NCI-H2196 (cell line): ENCODE data around the gene TPRG1.
A peak's percentile ranks its signal among the peaks of the same experiment; 100 is the strongest.

ENCODE experiments used
- DNase-seq: peaks from one replicate; lab custom pipeline; 2025; ENCODE audit not compliant: unreplicated experiment; lab: John Stamatoyannopoulos, UW

TPRG1 gene, protein sequence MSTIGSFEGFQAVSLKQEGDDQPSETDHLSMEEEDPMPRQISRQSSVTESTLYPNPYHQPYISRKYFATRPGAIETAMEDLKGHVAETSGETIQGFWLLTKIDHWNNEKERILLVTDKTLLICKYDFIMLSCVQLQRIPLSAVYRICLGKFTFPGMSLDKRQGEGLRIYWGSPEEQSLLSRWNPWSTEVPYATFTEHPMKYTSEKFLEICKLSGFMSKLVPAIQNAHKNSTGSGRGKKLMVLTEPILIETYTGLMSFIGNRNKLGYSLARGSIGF

DNA sequence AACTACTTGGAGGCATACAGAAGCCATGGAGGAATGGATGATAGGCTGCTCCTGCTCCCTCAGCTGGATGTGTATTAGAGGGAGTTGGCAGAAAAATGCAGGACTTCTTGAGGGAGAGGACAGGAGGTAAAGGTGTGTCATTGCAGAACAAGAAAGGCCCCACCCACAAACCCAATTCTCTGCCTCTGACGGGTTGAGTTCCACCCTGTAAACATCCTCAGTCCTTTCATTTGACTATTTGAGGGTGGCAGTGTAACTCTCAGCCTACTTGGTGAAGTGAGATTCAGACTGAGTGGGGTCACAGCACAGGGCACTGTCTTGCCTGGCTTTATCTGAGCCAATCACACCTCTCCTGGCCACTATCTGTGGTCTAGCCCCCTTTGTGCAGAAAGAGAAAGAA, at the start of gene TPRG1:
TSS of gene TPRG1 (plus strand) at position 265 of the 400 bp plus-strand sequence. CDS start 35,414 bp downstream, outside the sequence.
- DNase-seq, result no peak

- no peak for DNase-seq
These were observed 49.7 kb upstream of the TPRG1 start for GRCh38 chr3:189122110-189122509.

- DNase-seq, result no peak
These were observed 49.1 kb upstream of the TPRG1 start for GRCh38 chr3:189122526-189123205.

GRCh38 chr3:189123595-189124387, 48.0 kb upstream of the TPRG1 start:
- DNase-seq, result peak; percentile 32

DNA sequence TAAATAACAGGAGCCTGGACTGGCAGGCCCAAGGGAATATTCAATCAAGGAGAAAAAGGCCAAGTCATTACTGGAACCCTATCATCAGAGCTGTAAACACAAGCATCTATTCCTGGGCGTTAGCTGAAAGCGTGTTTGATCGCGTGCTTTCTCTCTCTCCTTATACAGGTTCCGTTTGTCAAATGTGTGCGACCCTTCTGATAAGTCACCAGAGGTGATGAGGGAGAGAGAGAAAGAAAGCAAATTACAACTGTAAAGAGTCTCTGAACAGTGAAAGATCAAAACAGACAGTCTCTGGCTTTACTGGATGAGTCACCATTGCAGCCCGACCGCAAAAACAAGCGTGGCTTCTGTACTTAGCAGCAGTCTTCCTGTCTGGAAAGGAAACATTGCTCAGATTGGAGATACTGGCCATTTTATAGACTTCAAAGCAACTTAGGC, 39.5 kb upstream of the TPRG1 start:
- DNase-seq, result no peak

DNA sequence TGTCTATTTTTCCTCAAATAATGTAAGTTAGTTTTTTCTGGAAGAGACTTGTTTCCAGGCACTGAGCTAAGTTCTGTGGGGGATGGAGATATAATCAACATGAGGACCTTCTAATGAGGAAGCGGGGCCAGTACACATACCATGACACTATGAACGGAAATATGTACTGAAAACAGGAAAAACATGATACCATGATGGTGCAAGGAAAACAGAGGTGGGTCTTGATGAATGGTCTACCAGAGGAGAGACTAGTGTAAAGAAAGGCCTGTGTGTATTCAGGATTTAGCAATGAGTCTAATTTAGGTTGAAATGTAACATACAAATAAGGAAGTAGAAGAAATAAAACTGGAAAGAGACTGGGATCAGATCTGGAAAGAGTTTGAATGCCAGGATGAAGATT, 38.9 kb upstream of the TPRG1 start:
- no peak for DNase-seq

GRCh38 chr3:189133768-189134167, 38.0 kb upstream of the TPRG1 start:
- DNase-seq, result no peak

GRCh38 chr3:189137416-189137815, 34.4 kb upstream of the TPRG1 start:
- DNase-seq, result no peak

- DNase-seq, result no peak
These were observed 32.7 kb upstream of the TPRG1 start for GRCh38 chr3:189138901-189139610.

GRCh38 chr3:189139611-189139940, 32.2 kb upstream of the TPRG1 start:
- DNase-seq, result no peak

DNA sequence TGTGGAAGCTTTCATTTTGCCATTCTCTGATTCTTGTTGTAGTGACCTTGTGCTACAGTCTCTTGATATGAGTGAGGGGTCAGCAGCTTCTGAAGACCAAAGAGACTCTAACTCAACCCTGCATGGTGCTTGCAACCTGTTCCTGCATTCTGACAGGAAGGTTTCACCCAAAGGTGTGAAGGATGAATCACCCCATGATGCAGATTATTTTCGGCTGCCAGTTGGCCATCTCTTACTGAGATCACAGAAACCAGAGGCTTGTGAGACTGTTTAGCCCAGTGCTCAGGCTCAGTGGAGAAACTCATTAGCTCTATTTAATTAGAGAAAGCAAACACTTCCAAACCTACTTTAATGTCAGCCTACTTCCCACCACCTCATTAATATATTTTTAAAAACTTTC, 29.2 kb upstream of the TPRG1 start:
- DNase-seq, result no peak

GRCh38 chr3:189143321-189143720, 28.4 kb upstream of the TPRG1 start:
- DNase-seq, result no peak

DNA sequence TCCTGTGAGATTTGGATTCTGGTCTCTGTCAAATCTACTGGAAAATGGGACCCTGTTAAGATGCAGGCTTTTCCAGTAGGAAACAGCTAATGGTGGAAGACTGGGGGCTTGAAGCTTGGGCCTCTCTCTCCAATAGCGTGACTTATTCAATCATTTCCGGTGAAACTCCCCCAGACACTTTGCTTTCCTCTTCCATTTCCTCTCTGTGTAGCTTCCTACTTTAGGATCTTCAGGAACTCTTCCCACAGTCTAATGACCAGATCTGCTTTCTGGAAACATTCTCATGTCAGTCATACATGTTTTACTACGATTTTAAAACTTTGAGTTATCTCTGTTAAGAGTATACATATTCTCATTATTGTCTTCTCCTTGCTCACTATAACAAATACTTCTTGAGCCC, 28.0 kb upstream of the TPRG1 start:
- no peak for DNase-seq

GRCh38 chr3:189144645-189145044, 27.1 kb upstream of the TPRG1 start:
- peak; percentile 39 for DNase-seq

DNA sequence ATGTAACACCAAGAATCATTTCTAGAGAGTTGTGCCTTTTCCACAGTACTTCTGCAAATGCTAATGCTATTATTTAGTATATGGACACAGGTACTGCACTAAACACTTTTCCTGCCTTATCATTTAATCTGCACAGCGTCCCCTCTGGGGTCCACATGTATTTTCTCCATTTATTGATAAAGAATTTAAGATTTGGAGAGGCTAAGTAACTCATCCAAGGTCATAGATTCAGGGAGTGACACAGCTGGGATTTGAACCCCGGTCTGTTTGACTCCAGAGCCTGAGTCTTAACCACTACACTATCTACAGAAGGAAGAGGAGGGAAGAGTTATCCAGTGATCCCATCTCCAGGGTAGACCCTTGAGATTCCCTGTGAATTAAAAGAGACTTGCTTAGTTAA, 24.9 kb upstream of the TPRG1 start:
- DNase-seq, result no peak

DNA sequence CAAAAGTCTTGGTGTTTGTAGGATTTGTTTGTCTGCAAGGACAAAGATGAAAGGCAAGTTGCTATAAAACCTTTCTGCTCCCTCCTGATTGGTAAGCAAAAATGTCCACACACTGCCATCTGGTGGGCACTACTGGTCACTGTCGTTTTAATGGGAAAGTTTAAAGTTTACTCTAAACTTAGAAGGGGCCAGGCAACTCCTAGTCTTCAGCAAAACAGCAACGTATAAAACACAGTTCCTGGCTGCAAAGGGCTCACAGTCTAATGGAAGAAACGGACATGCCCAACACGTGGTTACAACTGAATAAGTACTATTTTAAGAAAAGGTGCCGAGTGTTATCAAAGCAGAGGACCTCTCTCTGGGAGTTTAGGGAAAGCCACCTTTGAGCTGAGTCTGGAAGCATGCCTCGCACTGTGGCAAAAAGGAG, 23.7 kb upstream of the TPRG1 start:
- peak; percentile 79 for DNase-seq

GRCh38 chr3:189149203-189149602, 22.6 kb upstream of the TPRG1 start:
- DNase-seq, result no peak

DNA sequence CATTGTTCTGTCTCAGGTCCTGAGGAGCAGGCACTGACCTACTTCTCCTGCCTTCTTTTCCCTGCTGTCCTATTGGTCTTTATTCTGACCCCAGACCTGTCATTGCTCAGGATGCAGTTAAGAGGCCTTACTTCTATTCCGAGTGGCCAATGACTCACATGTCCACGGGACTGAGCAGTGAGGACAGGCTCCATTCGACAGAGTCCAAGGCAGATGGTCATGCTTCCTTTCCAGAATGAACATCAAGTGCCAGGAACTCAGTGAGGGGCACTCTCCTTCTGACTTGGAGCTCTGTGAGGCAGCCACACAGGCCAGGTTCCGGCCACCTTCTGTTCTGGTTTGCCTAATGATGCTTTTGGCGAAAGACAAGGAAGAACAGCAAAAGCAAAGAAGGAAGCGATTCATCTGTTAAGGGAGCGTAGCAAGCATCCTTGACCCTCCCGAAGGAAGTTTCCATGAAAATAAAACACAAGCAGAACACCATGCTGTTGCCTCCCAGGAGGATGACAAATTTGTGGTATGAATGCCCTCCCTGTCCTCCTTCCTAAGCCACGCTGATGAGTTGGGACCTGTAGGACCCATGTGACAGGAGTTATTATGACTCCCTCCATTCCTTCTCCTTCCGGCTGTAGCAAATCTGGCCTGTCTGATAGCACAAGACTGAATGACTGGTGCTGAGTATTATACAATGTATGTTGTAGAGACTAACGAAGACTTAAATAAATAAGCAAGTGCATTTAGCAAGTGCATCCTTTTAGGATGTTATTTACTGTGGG, 14.4 kb upstream of the TPRG1 start:
- DNase-seq, result no peak

GRCh38 chr3:189158034-189158433, 13.7 kb upstream of the TPRG1 start:
- DNase-seq, result no peak

GRCh38 chr3:189160519-189161309, 11.1 kb upstream of the TPRG1 start:
- no peak for DNase-seq
